Middle frontal gyrus (tissue), 1 donor: ENCODE data around the gene KCTD21.
"Not testable (repeated sequence)": the region's sequence is repeated elsewhere in the genome, so short reads cannot be mapped to it uniquely, and the experiment has no call there.

Experiments used
- DNase-seq: peaks from one replicate; pipeline ENCODE4 v3.0.0-alpha.2; 2015; ENCODE audit warnings: low spot score; ENCODE audit errors: extremely low spot score

KCTD21 gene, protein sequence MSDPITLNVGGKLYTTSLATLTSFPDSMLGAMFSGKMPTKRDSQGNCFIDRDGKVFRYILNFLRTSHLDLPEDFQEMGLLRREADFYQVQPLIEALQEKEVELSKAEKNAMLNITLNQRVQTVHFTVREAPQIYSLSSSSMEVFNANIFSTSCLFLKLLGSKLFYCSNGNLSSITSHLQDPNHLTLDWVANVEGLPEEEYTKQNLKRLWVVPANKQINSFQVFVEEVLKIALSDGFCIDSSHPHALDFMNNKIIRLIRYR

GRCh38 chr11:78188286-78189173 is at the start of gene KCTD21, which contains the start of gene USP35:
KCTD21 (minus strand) TSS chr11:78188626; CDS start chr11:78174554, 14,072 bp downstream.
USP35 (plus strand) TSS chr11:78188919; CDS start chr11:78196246, 7,327 bp downstream.
- peak; percentile 96 for DNase-seq

GRCh38 chr11:78237293-78238046 is 49.0 kb upstream of the KCTD21 start:
- DNase-seq = no peak

GRCh38 chr11:78234006-78234405 is 45.6 kb upstream of the KCTD21 start:
- DNase-seq = no peak

GRCh38 chr11:78233046-78233445 is 44.6 kb upstream of the KCTD21 start:
- DNase-seq = not testable (repeated sequence)

GRCh38 chr11:78231962-78232501 is 43.6 kb upstream of the KCTD21 start:
- DNase-seq = no peak

GRCh38 chr11:78230161-78230877 is 41.9 kb upstream of the KCTD21 start:
- DNase-seq = no peak

DNA sequence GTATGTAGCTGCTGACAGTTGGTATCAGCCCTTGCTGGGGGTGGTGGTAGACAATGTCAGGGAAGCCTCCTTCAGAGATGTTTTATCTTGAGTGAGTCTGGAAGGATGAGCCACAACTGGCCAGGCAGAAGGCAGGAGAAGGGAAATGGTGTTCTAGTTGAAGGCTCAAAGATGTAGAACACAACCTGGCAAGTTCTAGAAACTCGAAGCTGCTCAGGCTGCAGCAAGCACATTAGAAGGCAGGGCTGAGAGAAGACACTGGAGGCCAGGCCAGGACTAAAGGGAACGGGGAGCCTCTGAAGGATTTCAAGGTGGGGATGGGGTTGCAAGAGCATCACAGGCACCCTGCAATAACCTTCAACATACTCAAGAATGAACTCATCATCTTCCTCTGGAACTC is 40.7 kb upstream of the KCTD21 start:
- no peak for DNase-seq

DNA sequence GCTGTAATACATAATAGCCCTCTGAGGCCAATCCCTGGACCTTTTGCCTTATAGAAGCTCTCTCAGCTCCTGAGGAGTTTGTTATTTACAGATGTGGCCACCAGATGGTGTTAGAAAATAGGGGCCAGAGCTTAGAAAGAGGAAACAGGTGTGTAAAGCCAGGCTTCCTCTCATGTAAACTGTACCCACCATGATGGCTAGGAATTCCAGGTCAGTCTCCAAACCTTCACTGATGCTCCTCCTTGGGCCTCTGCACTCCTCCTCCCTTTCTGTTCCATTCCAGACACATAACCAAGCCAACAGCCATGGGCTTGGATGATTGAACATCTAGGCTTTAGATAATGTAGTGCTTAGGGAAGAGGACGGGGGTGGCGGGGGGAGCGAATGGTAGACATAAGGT is 40.0 kb upstream of the KCTD21 start:
- DNase-seq = no peak

- no peak for DNase-seq
These were observed 39.5 kb upstream of the KCTD21 start for GRCh38 chr11:78227921-78228320.

DNA sequence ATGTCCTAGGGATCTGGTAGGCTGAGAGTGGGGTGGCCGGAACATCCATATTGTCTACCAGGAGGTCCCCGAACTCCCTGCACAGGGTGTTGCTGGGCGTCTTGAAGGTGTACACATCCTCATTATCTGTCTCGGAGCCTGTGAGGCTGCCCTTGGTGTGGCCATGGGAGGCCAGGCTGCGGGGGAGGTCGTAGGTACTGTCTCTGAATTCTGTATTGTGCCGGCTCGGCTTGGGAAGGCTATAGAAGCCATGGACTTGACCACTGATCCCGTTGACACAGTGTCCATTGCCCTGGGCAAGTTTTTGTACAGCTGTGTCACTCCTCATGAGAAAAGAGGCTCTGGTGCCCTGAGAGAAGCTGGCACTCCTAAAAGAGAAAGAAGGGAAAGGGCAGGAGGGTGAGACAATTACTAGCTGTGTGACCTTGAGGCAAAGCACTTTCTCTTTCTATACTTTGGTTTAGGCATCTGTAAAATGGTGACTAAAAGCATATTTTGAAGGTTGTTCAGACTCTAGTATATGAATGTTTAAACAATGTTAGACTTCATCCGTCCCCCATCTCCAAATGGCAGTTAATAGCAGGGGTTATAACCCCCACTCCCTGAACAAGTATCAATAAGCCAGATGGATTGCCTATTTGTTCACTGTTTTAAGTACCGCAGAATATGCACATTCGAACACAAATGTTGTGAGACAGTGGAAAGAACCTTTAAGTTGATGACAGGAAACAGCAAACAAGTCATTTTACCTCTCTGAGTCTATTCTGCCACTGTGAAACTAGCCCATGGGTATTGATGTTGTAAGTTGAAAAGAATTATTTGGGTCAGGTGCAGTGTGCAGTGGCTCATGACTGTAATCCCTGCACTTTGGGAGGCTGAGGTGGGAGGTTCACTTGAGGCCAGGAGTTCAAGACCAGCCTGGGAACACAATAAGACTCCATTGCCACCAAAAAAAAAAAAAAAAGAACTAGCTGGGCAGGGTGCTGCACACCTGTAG is 38.6 kb upstream of the KCTD21 start:
- no peak for DNase-seq

- no peak for DNase-seq
These were observed 36.5 kb upstream of the KCTD21 start for GRCh38 chr11:78224906-78225420.

DNA sequence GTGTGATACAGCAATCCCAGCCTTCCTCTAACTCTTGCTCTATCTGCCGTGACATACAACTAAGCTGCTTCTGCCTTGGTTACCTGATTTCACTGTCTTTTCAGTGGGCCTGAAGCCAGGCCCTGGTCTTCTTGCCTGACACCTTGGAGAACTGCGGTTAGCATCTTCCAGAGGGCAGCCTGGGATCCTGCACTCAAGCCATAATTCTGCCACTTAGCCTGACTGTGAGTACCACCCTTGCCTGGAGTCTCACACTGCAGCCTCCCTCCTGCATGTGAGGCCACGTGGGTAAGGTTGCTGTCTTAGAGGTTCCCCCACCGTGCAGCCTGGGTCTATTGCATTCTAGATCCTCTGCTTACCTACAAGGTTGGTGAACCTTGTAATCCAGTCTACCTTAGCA is 36.1 kb upstream of the KCTD21 start:
- no peak for DNase-seq

- DNase-seq = no peak
These were observed 35.0 kb upstream of the KCTD21 start for GRCh38 chr11:78223320-78223954.

DNA sequence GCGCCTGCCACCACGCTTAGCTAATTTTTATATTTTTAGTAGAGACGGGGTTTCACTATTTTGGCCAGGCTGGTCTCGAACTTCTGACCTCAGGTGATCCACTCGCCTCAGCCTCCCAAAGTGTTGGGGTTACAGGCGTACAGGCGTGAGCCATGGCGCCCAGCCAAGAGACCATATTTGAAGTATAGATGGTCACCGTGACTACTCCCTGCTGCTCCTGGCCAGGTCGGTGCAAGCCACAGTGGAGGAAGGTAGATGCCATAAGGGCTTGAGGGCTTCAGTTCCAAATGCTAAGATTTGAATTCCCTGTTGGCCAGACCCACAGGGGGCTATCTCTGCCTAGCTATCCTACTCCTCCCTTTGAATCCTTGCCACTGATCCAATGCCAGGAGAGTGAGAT is 34.3 kb upstream of the KCTD21 start:
- not testable (repeated sequence) for DNase-seq

DNA sequence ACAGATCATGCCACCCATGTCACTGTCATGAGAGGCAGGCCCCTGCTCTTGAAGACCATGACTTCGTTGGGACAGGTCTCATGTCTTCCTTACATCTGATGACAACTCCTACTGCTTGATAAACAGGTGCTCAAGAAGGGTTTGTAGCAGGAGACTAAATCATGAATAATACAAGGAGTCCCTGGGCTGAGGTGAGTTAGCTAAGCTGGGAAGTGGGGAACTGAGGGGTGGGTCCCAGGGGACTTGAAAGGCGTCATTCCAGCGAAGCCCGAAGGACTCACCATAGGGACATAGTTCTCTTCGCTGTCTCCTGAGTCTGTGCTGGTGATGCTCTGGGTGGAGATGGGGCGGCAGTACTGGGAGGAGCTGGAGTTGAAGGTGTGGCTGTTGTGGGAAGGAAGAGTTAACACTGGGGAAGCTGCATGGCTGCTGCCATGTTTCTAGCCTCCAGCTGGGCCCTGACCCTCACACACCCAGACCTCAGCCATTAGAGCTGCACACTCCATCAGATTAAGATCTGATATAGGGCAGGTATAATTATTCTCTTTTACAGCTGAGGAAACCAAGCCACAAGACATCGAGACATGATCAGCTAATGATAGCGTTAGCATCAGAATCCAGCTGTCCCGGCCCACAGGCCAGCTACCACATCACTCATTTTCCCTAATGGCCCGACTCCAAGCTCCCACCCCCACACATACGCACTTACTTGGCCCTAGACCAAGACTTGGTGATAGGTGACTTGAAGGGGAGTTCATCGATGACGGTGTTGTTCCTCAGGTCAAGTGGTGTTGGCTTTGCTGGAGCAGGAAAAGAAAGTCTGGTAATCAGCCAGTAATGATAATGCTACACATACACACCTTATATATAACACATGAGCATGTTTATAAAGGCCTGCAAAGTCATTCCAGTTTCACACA is 33.2 kb upstream of the KCTD21 start:
- no peak for DNase-seq

- DNase-seq = no peak
These were observed 32.1 kb upstream of the KCTD21 start for GRCh38 chr11:78220218-78221157.
